GM10266 (cell line): ENCODE data around the gene ZIC5.

Experiments
- DNase-seq: peaks from one replicate; pipeline ENCODE4 v3.0.0; 2012; ENCODE audit errors: extremely low spot score
- CTCF ChIP-seq: IDR thresholded peaks from 2 replicates; pipeline ENCODE4 v1.5.1; 2012; ENCODE audit warnings: mild to moderate bottlenecking, low read depth; ENCODE audit not compliant: control insufficient read depth, insufficient read depth; ENCODE audit errors: missing control alignments

ZIC5 gene

GRCh38 chr13:99967498-99967868 lies 4.1 kb downstream of the ZIC5 start:
- DNase-seq = no peak
- no peak for TF ChIP-seq CTCF

- TF ChIP-seq CTCF = no peak
- DNase-seq = no peak
These were observed 5.3 kb downstream of the ZIC5 start for GRCh38 chr13:99966064-99966805.

GRCh38 chr13:99965329-99966000 lies 6.1 kb downstream of the ZIC5 start:
- TF ChIP-seq CTCF = no peak
- no peak for DNase-seq

GRCh38 chr13:99963816-99964339 lies 7.7 kb downstream of the ZIC5 start:
- TF ChIP-seq CTCF = no peak
- no peak for DNase-seq

GRCh38 chr13:99962242-99962641 lies 9.3 kb downstream of the ZIC5 start:
- no peak for TF ChIP-seq CTCF
- no peak for DNase-seq

GRCh38 chr13:99961636-99962035 lies 9.9 kb downstream of the ZIC5 start:
- no peak for TF ChIP-seq CTCF
- no peak for DNase-seq
